Neural progenitor cell (in vitro differentiated cells): ENCODE data around the gene GAS2. TPM values are rescaled to one million over a fixed set of nuclear protein-coding genes. Genes with fewer than 3 reads are reported as not detected.

Source experiments
- DNase-seq: peaks from one replicate; pipeline ENCODE4 v3.0.0-alpha.2; 2016; ENCODE audit warnings: low spot score
- H2AFZ ChIP-seq: fragments of 200-600 bp; sonication (generic); replicated peaks from 2 replicates; pipeline ENCODE4 v1.6.1; 2016; ENCODE audit warnings: antibody characterized with exemption
- H3F3A ChIP-seq: fragments of 200-600 bp; sonication (generic); 2 replicates; pipeline ENCODE4 v1.6.1; 2016; ENCODE audit warnings: antibody characterized with exemption, low read depth
- H3K27ac ChIP-seq: fragments of 200-600 bp; sonication (generic); 2 replicates; pipeline ENCODE4 v1.5.1; 2016; ENCODE audit warnings: mild to moderate bottlenecking
- H3K27me3 ChIP-seq: fragments of 200-600 bp; sonication (generic); 2 replicates; pipeline ENCODE4 v1.6.1; 2016; ENCODE audit warnings: mild to moderate bottlenecking, moderate library complexity
- H3K36me3 ChIP-seq: fragments of 200-600 bp; sonication (generic); 2 replicates; pipeline ENCODE4 v1.5.1; 2016
- H3K4me1 ChIP-seq: fragments of 200-600 bp; sonication (generic); 2 replicates; pipeline ENCODE4 v1.6.1; 2016; ENCODE audit warnings: mixed run types
- H3K4me2 ChIP-seq: fragments of 200-600 bp; sonication (generic); 2 replicates; pipeline ENCODE4 v1.6.1; 2016
- H3K4me3 ChIP-seq: fragments of 200-600 bp; sonication (generic); 2 replicates; pipeline ENCODE4 v1.5.1; 2016
- H3K79me2 ChIP-seq: fragments of 200-600 bp; sonication (generic); 2 replicates; pipeline ENCODE4 v1.6.1; 2016; ENCODE audit warnings: low read depth
- H3K9ac ChIP-seq: fragments of 200-600 bp; sonication (generic); 2 replicates; pipeline ENCODE4 v1.6.1; 2016
- H3K9me3 ChIP-seq: fragments of 200-600 bp; sonication (generic); 2 replicates; pipeline ENCODE4 v1.5.1; 2016; ENCODE audit warnings: low read depth
- H4K20me1 ChIP-seq: fragments of 200-600 bp; sonication (generic); 2 replicates; pipeline ENCODE4 v1.6.1; 2016; ENCODE audit warnings: low read depth
- H3K27ac Mint-ChIP-seq: 3 replicates; pipeline ENCODE4 v1.8.0; 2021; ENCODE audit warnings: mixed read lengths
- H3K27me3 Mint-ChIP-seq: 2 replicates; pipeline ENCODE4 v1.8.0; 2022; ENCODE audit warnings: low read depth, mild to moderate bottlenecking, inconsistent platforms, moderate library complexity, mixed read lengths; ENCODE audit not compliant: insufficient read depth
- H3K36me3 Mint-ChIP-seq: 3 replicates; pipeline ENCODE4 v1.8.0; 2021; ENCODE audit warnings: mixed read lengths
- H3K4me1 Mint-ChIP-seq: 3 replicates; pipeline ENCODE4 v1.8.0; 2021; ENCODE audit warnings: mixed read lengths
- H3K4me3 Mint-ChIP-seq: 3 replicates; pipeline ENCODE4 v1.8.0; 2021; ENCODE audit warnings: mild to moderate bottlenecking, moderate library complexity, mixed read lengths
- H3K9me3 Mint-ChIP-seq: 3 replicates; pipeline ENCODE4 v1.8.0; 2020; ENCODE audit warnings: mixed read lengths
- CTCF ChIP-seq: fragments of 200-600 bp; sonication (generic); IDR thresholded peaks from 2 replicates; pipeline ENCODE4 v1.5.1; 2017; ENCODE audit warnings: antibody characterized with exemption, mild to moderate bottlenecking
- EZH2 ChIP-seq: fragments of 200-600 bp; sonication (generic); IDR thresholded peaks from 2 replicates; pipeline ENCODE4 v1.6.1; 2017; ENCODE audit warnings: antibody characterized with exemption, mild to moderate bottlenecking, moderate library complexity
- EZH2phosphoT487 ChIP-seq: fragments of 200-600 bp; sonication (generic); IDR thresholded peaks from 2 replicates; pipeline ENCODE4 v1.6.1; 2017; ENCODE audit warnings: antibody characterized with exemption
- total RNA-seq: library from RNA; depleted of rRNA; stranded (reverse); fragments of >200 nt; gene quantifications from 2 replicates; pipeline ENCODE4 v1.2.3, GENCODE V29; 2015; ENCODE audit warnings: low replicate concordance

The GAS2 gene
- total RNA-seq, 1 donor from 2014 or later, result 6.4 TPM

- Histone ChIP-seq H3K27ac (no peak overlapping the region), H3F3A (no peaks in the 10 kb centered on the region), H4K20me1 (no peaks in the 10 kb centered on the region), H3K36me3 (no peaks in the 10 kb centered on the region), H3K27me3 (no peaks in the 10 kb centered on the region), H3K9ac (no peak overlapping the region), H2AFZ (no peak overlapping the region), H3K4me2 (no peak overlapping the region), H3K9me3 (no peaks in the 10 kb centered on the region), H3K4me1 (peaks cover under 1% of the 10 kb centered on the region), H3K79me2 (no peaks in the 10 kb centered on the region), H3K4me3 (no peak overlapping the region)
- DNase-seq, result no peak
- TF ChIP-seq EZH2phosphoT487 (no peak), EZH2 (no peak), CTCF (no peak)
- peaks cover 14% of the 10 kb centered on the region for H3K4me1 Mint-ChIP-seq
- H3K9me3 Mint-ChIP-seq, result peaks cover 12% of the 10 kb centered on the region
- no peak overlapping the region for H3K4me3 Mint-ChIP-seq
- no peaks in the 10 kb centered on the region for H3K36me3 Mint-ChIP-seq
- no peak overlapping the region for H3K27ac Mint-ChIP-seq
- H3K27me3 Mint-ChIP-seq, result peaks cover 3% of the 10 kb centered on the region
These were observed 120.1 kb downstream of the GAS2 start for GRCh38 chr11:22786475-22786874.

- H3F3A ChIP-seq, result no peaks in the 10 kb centered on the region
- Mint-ChIP-seq H3K36me3 (no peaks in the 10 kb centered on the region), H3K4me1 (peaks cover 12% of the 10 kb centered on the region), H3K9me3 (peaks cover 12% of the 10 kb centered on the region), H3K27me3 (peaks cover 3% of the 10 kb centered on the region), H3K4me3 (no peak overlapping the region), H3K27ac (no peak overlapping the region)
- no peak overlapping the region for H3K27ac ChIP-seq
- no peak overlapping the region for H3K9ac ChIP-seq
- H3K27me3 ChIP-seq, result no peaks in the 10 kb centered on the region
- H2AFZ ChIP-seq, result no peak overlapping the region
- no peak overlapping the region for H3K4me2 ChIP-seq
- DNase-seq, result no peak
- no peaks in the 10 kb centered on the region for H3K4me1 ChIP-seq
- TF ChIP-seq EZH2 (no peak), CTCF (no peak), EZH2phosphoT487 (no peak)
- H3K4me3 ChIP-seq, result no peak overlapping the region
- no peaks in the 10 kb centered on the region for H3K36me3 ChIP-seq
- no peaks in the 10 kb centered on the region for H3K79me2 ChIP-seq
- no peaks in the 10 kb centered on the region for H4K20me1 ChIP-seq
- no peaks in the 10 kb centered on the region for H3K9me3 ChIP-seq
These were observed 120.6 kb downstream of the GAS2 start for GRCh38 chr11:22787055-22787454.

- DNase-seq, result peak; percentile 71
- H3K9me3 Mint-ChIP-seq, result peaks cover 12% of the 10 kb centered on the region
- H3K27me3 Mint-ChIP-seq, result no peaks in the 10 kb centered on the region
- no peaks in the 10 kb centered on the region for H3K36me3 Mint-ChIP-seq
- no peak overlapping the region for H3K27ac Mint-ChIP-seq
- Histone ChIP-seq H3K9me3 (no peaks in the 10 kb centered on the region), H3K9ac (no peak overlapping the region), H3K36me3 (no peaks in the 10 kb centered on the region), H3K4me3 (no peak overlapping the region), H4K20me1 (no peaks in the 10 kb centered on the region), H3K4me1 (no peaks in the 10 kb centered on the region), H2AFZ (no peak overlapping the region), H3K4me2 (no peak overlapping the region), H3F3A (no peaks in the 10 kb centered on the region), H3K27ac (no peak overlapping the region), H3K79me2 (no peaks in the 10 kb centered on the region), H3K27me3 (no peaks in the 10 kb centered on the region)
- H3K4me1 Mint-ChIP-seq, result peaks cover 14% of the 10 kb centered on the region
- no peak for TF ChIP-seq EZH2phosphoT487
- peak; percentile 85 for TF ChIP-seq CTCF
- H3K4me3 Mint-ChIP-seq, result no peak overlapping the region
These were observed 121.2 kb downstream of the GAS2 start for GRCh38 chr11:22787551-22788162.
